ENCODE measurements around the gene DMAC2. TPM values are rescaled to one million over a fixed set of nuclear protein-coding genes. Genes with fewer than 3 reads are reported as not detected.

Gene DMAC2
- polyA plus RNA-seq, 1 donor from 2014 or later = 59.8 TPM

- no peaks in the 10 kb centered on the region for H4K20me1 ChIP-seq (ENCODE audit: insufficient read depth)
- TF ChIP-seq MXI1 (conservative IDR thresholded peaks at IDR 0.05; ENCODE audit: poor library complexity, severe bottlenecking) = no peak
- TF ChIP-seq RAD21 (conservative IDR thresholded peaks at IDR 0.05) = no peak
- TF ChIP-seq SMC3 (conservative IDR thresholded peaks at IDR 0.05; ENCODE audit: poor library complexity) = no peak
- H3F3A ChIP-seq (ENCODE audit: insufficient read depth, low read length, poor library complexity, severe bottlenecking) = no peaks in the 10 kb centered on the region
- no peak overlapping the region for H3K27ac ChIP-seq (ENCODE audit: low read length)
- H3K9ac ChIP-seq (ENCODE audit: low read length) = no peak overlapping the region
- H3K36me3 ChIP-seq (ENCODE audit: insufficient read depth, low read length) = no peaks in the 10 kb centered on the region
- H3K9me2 ChIP-seq (ENCODE audit: insufficient read depth, low read length) = no peaks in the 10 kb centered on the region
- H3K79me2 ChIP-seq (replicated peaks; ENCODE audit: insufficient read depth, low read length) = peaks cover 9% of the 10 kb centered on the region
- no peak overlapping the region for H3K4me3 ChIP-seq (ENCODE audit: low read length)
- H3K4me2 ChIP-seq (ENCODE audit: low read length) = no peak overlapping the region
- no peak overlapping the region for H2AFZ ChIP-seq (ENCODE audit: low read depth, low read length)
- H3K27me3 ChIP-seq (ENCODE audit: insufficient read depth, low read depth, low read length) = no peaks in the 10 kb centered on the region
- no peaks in the 10 kb centered on the region for H3K9me3 ChIP-seq (ENCODE audit: low read length)
Measured at GRCh38 chr19:41434450-41434849, 5.3 kb downstream of the DMAC2 start.

- Histone ChIP-seq H3K4me3 (ENCODE audit: low read length) (no peak overlapping the region), H3K9ac (ENCODE audit: low read length) (no peak overlapping the region), H3K9me3 (ENCODE audit: low read length) (no peaks in the 10 kb centered on the region), H3K4me2 (ENCODE audit: low read length) (no peak overlapping the region), H2AFZ (ENCODE audit: low read depth, low read length) (no peak overlapping the region), H3K36me3 (ENCODE audit: insufficient read depth, low read length) (no peaks in the 10 kb centered on the region), H3F3A (ENCODE audit: insufficient read depth, low read length, poor library complexity, severe bottlenecking) (no peaks in the 10 kb centered on the region), H4K20me1 (ENCODE audit: insufficient read depth) (no peaks in the 10 kb centered on the region), H3K27me3 (ENCODE audit: insufficient read depth, low read depth, low read length) (no peaks in the 10 kb centered on the region), H3K9me2 (ENCODE audit: insufficient read depth, low read length) (no peaks in the 10 kb centered on the region), H3K79me2 (replicated peaks; ENCODE audit: insufficient read depth, low read length) (no peaks in the 10 kb centered on the region), H3K27ac (ENCODE audit: low read length) (no peak overlapping the region)
- TF ChIP-seq RAD21 (conservative IDR thresholded peaks at IDR 0.05) (no peak), REST (IDR thresholded peaks at IDR 0.05; ENCODE audit: borderline replicate concordance) (no peak), SMC3 (conservative IDR thresholded peaks at IDR 0.05; ENCODE audit: poor library complexity) (no peak), MXI1 (conservative IDR thresholded peaks at IDR 0.05; ENCODE audit: poor library complexity, severe bottlenecking) (no peak), EZH2 (IDR thresholded peaks at IDR 0.05; ENCODE audit: borderline replicate concordance, insufficient read depth, low read length, poor library complexity, severe bottlenecking) (no peak), TAF1 (IDR thresholded peaks at IDR 0.05; ENCODE audit: low read depth) (no peak), POLR2AphosphoS5 (IDR thresholded peaks at IDR 0.05) (no peak), EP300 (conservative IDR thresholded peaks at IDR 0.05; ENCODE audit: poor library complexity, severe bottlenecking) (no peak), CTCF (IDR thresholded peaks at IDR 0.05; ENCODE audit: poor library complexity, severe bottlenecking) (no peak)
Measured at GRCh38 chr19:41433171-41433570, 6.5 kb downstream of the DMAC2 start.

Data from neural cell (in vitro differentiated cells).